Endothelial cell (in vitro differentiated cells): Measurements from ENCODE around the gene EIF2AK2. TPM values are rescaled to one million over a fixed set of nuclear protein-coding genes. Genes with fewer than 3 reads are reported as not detected.

Source experiments
- DNase-seq: peaks from one replicate; pipeline ENCODE4 v3.0.0; 2021; ENCODE audit warnings: low spot score
- H3K27ac Mint-ChIP-seq: one replicate; pipeline ENCODE4 v1.8.0; 2021; ENCODE audit warnings: mixed read lengths, inconsistent platforms; ENCODE audit not compliant: unreplicated experiment
- H3K27me3 Mint-ChIP-seq: one replicate; pipeline ENCODE4 v1.8.0; 2021; ENCODE audit warnings: mild to moderate bottlenecking, moderate library complexity, mixed read lengths, inconsistent platforms; ENCODE audit not compliant: unreplicated experiment
- H3K36me3 Mint-ChIP-seq: one replicate; pipeline ENCODE4 v1.8.0; 2021; ENCODE audit warnings: mild to moderate bottlenecking, low read depth, mixed read lengths, inconsistent platforms; ENCODE audit not compliant: unreplicated experiment
- H3K4me1 Mint-ChIP-seq: one replicate; pipeline ENCODE4 v1.8.0; 2021; ENCODE audit warnings: mild to moderate bottlenecking, mixed read lengths, inconsistent platforms; ENCODE audit not compliant: unreplicated experiment
- H3K4me3 Mint-ChIP-seq: one replicate; pipeline ENCODE4 v1.8.0; 2021; ENCODE audit warnings: mild to moderate bottlenecking, mixed read lengths, inconsistent platforms; ENCODE audit not compliant: unreplicated experiment
- H3K9me3 Mint-ChIP-seq: one replicate; pipeline ENCODE4 v1.8.0; 2021; ENCODE audit warnings: mixed read lengths, inconsistent platforms; ENCODE audit not compliant: unreplicated experiment
- CTCF ChIP-seq: fragments of 200-600 bp; sonication (generic); IDR thresholded peaks from one replicate; pipeline ENCODE4 v1.5.0; 2021; ENCODE audit warnings: antibody characterized with exemption; ENCODE audit not compliant: unreplicated experiment
- total RNA-seq: library from RNA; stranded (reverse); fragmentation: NEBNext Ultra II Directional; extraction: Animal tissue kit (Norgen Biotek cat#: 25700); gene quantifications from one replicate; pipeline ENCODE4 v1.2.1, GENCODE V29; 2021; ENCODE audit not compliant: unreplicated experiment

Gene EIF2AK2
- total RNA-seq, 1 donor from 2014 or later: 32.9 TPM

- H3K36me3 Mint-ChIP-seq: peaks cover 5% of the 10 kb centered on the region
- H3K4me1 Mint-ChIP-seq: no peaks in the 10 kb centered on the region
- peak; percentile 27 for DNase-seq
- H3K4me3 Mint-ChIP-seq: no peak overlapping the region
- peaks cover 2% of the 10 kb centered on the region for H3K27me3 Mint-ChIP-seq
- H3K27ac Mint-ChIP-seq: no peak overlapping the region
- TF ChIP-seq CTCF: peak; percentile 84
- H3K9me3 Mint-ChIP-seq: peaks cover 6% of the 10 kb centered on the region
These were observed 11.6 kb upstream of the EIF2AK2 start for GRCh38 chr2:37168217-37168981.

GRCh38 chr2:37167636-37168180 is 10.9 kb upstream of the EIF2AK2 start:
- Mint-ChIP-seq H3K27me3 (peaks cover 2% of the 10 kb centered on the region), H3K9me3 (peaks cover 6% of the 10 kb centered on the region), H3K4me3 (no peak overlapping the region), H3K36me3 (peaks cover 5% of the 10 kb centered on the region), H3K4me1 (no peaks in the 10 kb centered on the region), H3K27ac (no peak overlapping the region)
- DNase-seq: no peak
- TF ChIP-seq CTCF: no peak

GRCh38 chr2:37164757-37165156 is 8.0 kb upstream of the EIF2AK2 start:
- Mint-ChIP-seq H3K4me3 (no peak overlapping the region), H3K9me3 (peaks cover 6% of the 10 kb centered on the region)
- no peak for TF ChIP-seq CTCF

GRCh38 chr2:37156071-37156856 is 516 bp downstream of the EIF2AK2 start:
- peak; percentile 7 for DNase-seq
- no peak for TF ChIP-seq CTCF
- H3K27ac Mint-ChIP-seq: peak overlapping the region; percentile 66
- peaks cover 30% of the 10 kb centered on the region for H3K4me1 Mint-ChIP-seq
- no peaks in the 10 kb centered on the region for H3K9me3 Mint-ChIP-seq
- H3K4me3 Mint-ChIP-seq: peak overlapping the region; percentile 91
- H3K36me3 Mint-ChIP-seq: peaks cover 13% of the 10 kb centered on the region
- peaks cover 2% of the 10 kb centered on the region for H3K27me3 Mint-ChIP-seq

More at GRCh38 chr2:37164757-37165156, 8.0 kb upstream of the EIF2AK2 start:
- Mint-ChIP-seq H3K36me3 (peaks cover 5% of the 10 kb centered on the region), H3K27ac (no peak overlapping the region), H3K4me1 (no peaks in the 10 kb centered on the region), H3K27me3 (peaks cover 2% of the 10 kb centered on the region)
- DNase-seq: no peak

GRCh38 chr2:37154785-37155184 is 2.0 kb downstream of the EIF2AK2 start:
- Mint-ChIP-seq H3K27ac (no peak overlapping the region), H3K4me1 (peaks cover 42% of the 10 kb centered on the region), H3K9me3 (no peaks in the 10 kb centered on the region), H3K4me3 (peak overlapping the region; percentile 63), H3K36me3 (peaks cover 13% of the 10 kb centered on the region), H3K27me3 (peaks cover 2% of the 10 kb centered on the region)
- no peak for DNase-seq
- TF ChIP-seq CTCF: no peak
